GM19025 (cell line): Measurements from ENCODE around the gene TEP1.
A peak's percentile ranks its signal among the peaks of the same experiment; 100 is the strongest.
"Not testable (repeated sequence)": the region's sequence is repeated elsewhere in the genome, so short reads cannot be mapped to it uniquely, and the experiment has no call there.

Experiments used
- ATAC-seq: cut with Tn5 transposase; IDR thresholded peaks from one replicate; pipeline ENCODE4 v1.9.1; 2021; ENCODE audit warnings: mild to moderate bottlenecking, low read depth, moderate library complexity; ENCODE audit not compliant: unreplicated experiment

TEP1 gene

DNA sequence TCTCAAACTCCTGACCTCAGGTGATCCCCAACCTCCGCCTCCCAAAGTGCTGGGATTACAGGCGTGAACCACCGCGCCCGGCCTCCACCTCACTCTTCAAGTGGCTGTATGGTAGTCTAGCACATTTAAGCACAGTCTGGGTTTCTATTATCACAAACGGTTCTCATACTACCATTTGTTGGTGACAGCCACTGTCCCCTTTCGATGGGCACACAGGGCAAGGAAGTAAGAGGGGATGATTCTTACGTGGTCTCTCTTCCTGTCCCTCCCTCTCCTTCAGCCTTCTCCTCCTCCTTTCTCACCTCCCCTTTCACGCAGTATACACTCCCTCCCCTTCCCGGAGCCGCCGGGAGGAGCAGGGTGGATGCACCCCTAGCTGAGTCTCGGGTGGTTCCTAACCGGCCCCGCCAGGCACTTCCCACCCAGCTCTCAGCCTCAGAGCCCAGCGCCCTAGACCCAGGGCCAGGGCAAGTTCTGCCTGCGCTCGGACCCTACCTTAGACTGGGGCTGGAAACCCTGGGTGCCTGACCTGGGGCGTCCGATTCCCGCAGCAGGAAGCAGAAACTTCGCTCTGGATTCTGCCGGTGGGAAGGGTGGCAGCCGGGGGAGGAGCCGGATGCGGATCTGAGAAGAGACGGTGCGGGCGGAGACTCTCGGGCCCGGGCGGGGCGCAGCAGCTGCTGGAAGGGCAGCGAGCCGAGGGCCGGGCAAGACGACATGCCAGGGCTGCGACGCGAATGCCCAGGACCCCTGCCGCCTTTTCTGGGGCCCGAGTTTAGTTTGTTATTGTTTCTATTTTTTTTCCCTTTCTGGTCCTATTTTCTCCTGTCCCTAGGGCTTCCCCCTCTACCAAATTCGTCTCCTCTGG lies at the start of gene TEP1:
TSS of gene TEP1 (minus strand) at position 626 of the 868 bp plus-strand sequence. CDS start 5,062 bp downstream, outside the sequence.
- ATAC-seq, result peak; percentile 65

DNA sequence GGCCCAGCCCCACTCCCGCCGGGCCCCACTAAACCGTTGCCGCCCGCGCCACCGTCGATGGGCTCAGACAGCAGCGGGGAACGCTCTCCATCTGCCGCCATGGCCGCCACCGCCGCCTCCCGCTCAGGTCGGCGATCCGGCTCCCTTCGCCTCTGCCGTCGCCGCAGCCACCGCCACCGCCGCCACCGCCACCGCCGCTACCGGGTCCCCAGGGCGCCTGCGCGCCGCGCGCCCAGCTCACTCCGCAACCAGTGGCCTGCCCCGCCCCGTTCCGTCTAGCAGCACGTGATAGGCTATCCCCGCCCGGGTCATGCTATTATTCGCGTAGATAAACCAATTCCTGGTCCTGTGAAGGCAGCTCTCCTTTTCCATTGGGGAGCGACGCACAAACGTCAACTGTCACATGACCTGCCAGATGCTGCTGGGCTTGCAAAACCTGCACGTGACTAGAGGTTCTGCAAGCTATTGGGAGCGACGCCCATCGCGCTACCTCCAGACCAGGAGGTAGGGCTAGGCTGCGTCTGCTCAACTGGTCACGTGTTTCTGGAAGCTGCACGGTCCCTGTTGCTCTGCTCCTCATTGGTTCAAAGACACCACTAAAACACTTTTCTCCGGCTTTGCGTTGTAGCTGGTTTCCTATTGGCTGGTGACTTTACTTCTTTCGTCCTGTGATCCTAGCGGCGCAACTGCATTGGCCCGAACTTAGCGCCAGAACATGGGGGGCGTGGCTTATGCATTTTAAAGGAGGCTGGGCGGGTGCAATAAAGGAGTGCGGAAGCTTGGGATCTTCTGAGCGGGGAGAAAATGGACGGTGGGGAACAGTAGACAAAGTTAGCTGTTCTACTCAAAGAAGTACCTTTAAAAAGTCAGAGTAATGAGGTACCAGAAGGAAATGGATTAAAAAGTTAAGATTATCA lies 48.2 kb upstream of the TEP1 start, which contains the start of gene PIP4P1:
TSS of gene PIP4P1 (minus strand) at position 210 of the 917 bp plus-strand sequence. CDS start at position 101, 109 bp downstream.
- ATAC-seq, result peak; percentile 95

DNA sequence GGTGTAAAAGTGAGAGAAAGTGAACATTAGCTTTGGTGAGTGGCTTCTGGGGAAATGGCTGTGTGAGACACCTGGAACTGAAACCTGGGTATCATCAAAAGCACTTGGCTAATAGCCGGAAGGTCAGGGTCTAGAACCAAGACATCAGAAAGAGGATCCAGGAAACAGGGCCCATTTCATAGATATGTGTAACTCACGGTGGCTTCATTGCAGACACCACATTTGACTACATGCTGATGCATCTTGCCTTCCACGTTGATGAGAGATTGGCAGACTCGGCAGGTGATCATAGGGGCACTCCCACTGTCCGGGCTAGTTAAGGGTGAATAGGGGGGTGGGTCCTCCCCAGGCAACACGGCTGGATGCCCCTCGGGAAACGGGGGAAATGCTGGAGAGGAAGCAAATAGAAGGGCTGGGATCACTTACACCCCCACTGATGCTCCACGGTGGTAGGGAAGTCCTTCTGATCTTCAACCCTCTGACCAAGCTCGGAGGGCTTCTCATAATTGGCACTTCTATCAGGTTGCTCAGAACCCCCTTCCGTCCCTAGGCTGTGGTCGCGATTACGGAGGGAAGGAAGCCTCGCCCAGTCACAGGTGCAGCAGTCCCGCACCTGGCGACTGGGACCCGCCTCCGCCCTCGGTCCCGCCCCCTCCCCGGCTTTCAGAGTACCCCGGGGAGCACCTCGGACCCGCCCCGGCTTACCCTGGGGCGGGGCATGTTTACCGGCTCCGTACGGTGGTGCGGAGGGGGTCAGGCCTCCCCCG lies 47.3 kb upstream of the TEP1 start:
- ATAC-seq, result no peak

DNA sequence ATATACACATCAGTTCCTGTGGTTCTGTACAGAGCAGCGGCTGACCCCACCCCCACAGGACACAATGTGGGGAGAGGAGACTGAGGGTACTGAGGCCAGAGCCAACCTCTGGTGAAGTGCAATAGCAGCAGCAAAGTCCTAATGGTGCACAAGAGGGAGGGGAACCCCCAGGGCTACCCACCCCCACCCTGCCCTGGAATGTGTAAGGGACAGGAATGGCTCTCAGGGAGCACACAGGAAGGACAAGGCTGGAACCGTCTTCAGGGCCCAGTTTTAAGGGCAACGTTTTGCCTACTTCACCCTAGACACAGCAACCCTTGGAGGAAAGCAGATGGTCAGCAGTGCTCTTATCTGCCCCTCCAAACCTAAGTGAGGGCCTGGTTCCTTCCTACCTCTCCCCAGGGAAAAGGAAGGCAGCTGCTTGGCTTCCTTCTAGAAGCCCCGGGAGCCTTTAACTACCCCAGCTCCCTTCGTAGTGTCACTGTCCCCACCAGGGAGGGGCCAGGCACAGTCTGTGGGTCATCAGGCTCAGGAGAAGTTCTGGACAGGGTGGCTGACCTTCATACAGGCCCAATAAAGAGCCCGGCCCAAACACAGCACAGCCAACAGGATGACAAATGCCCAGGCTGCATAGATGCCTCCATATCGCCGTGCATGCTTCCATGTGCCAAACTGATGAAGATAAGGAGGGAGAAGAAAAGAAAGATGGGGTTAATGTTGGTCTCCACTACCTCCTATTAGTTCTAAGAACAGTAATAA lies 44.9 kb upstream of the TEP1 start:
- ATAC-seq, result no peak

DNA sequence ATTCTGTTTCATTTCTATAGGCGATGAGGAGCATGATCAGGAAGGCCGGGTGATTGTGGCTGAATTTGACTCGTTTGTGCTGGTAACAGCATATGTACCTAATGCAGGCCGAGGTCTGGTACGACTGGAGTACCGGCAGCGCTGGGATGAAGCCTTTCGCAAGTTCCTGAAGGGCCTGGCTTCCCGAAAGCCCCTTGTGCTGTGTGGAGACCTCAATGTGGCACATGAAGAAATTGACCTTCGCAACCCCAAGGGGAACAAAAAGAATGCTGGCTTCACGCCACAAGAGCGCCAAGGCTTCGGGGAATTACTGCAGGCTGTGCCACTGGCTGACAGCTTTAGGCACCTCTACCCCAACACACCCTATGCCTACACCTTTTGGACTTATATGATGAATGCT lies 43.7 kb upstream of the TEP1 start:
- no peak for ATAC-seq

GRCh38 chr14:20455355-20456300 lies 42.3 kb upstream of the TEP1 start:
- peak; percentile 32 for ATAC-seq

DNA sequence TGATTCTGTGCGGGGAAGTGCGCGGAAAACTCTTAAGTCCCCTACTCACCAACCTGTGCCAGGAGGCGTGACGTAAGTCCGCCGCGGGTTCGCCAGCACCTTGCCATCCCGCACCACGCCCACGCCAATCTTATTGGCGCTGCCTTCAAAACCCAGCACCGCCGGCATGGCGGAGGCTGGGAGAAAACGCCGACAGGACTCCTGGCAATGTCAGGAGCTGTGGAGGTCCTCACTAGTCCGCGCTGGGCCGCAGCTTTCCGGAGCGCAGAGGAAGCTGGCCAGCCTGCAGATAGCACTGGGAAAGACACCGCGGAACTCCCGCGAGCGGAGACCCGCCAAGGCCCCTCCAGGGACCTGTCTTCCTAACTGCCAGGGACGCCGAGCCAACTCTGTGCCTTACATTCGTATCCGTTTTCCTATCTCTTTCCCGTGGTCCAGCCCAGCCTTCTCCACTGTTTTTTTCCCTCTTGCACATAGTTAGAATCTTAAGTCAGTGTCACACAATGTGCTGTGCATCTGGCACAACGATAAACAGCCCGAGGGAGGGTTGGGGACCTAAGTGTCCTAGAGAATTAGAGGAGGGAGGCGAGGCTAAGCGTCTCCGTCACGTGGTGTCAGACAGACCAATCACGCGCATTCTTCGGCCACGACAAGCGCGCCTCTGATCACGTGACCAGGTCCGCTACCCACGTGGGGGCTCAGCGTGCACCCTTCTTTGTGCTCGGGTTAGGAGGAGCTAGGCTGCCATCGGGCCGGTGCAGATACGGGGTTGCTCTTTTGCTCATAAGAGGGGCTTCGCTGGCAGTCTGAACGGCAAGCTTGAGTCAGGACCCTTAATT lies 41.4 kb upstream of the TEP1 start, which contains the start of the genes APEX1 and OSGEP:
TSS of gene APEX1 (plus strand) at position 711 of the 839 bp plus-strand sequence. CDS start 420 bp downstream, outside the sequence.
TSS of gene OSGEP (minus strand) at position 297 of the 839 bp plus-strand sequence. CDS start at position 168, 129 bp downstream.
- peak; percentile 83 for ATAC-seq

GRCh38 chr14:20452831-20453230 lies 39.5 kb upstream of the TEP1 start:
- not testable (repeated sequence) for ATAC-seq

GRCh38 chr14:20446889-20447288 lies 33.6 kb upstream of the TEP1 start:
- no peak for ATAC-seq

GRCh38 chr14:20443650-20444049 lies 30.3 kb upstream of the TEP1 start:
- not testable (repeated sequence) for ATAC-seq

- ATAC-seq, result no peak
These were observed 28.2 kb upstream of the TEP1 start for GRCh38 chr14:20441461-20441860.

DNA sequence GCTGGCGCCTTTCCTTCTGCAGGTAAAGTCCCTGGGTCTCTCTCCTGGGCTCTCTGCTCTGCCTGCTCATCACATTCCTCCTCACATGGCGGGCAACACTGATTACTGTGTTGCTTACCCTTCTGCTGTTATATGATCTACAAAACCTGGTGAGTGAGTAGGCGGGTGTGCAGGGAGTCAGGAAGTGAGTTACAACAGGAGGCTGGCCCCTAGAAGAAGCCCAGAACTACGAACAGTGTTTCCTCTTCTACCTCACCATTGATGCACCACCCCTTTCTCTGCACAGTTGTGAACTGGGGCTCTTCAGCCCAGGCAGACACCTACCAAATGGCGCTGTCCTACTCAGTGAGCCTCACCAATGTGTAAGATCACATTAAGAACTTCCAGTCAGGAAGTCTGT lies 27.6 kb upstream of the TEP1 start:
- ATAC-seq, result no peak

GRCh38 chr14:20440465-20440864 lies 27.2 kb upstream of the TEP1 start:
- no peak for ATAC-seq

DNA sequence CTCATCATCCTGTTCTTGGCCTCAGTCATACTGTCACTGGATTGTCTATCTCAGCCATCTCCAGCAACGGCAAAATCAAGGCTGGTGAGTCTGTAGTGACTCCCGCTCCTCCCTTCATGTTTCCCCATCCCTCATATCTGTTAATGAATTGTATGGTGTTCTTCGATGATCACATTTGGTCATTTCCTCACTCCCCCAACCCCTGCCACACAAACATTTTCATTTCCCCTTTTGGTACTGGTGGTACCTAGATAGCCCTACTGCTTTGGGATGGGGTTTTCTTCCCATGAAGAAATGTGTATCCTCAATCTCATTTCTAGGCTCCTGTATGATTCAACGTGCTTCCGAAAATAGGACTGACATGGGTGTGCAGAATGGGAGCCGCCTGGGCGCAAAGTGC lies 25.4 kb upstream of the TEP1 start:
- ATAC-seq, result no peak

DNA sequence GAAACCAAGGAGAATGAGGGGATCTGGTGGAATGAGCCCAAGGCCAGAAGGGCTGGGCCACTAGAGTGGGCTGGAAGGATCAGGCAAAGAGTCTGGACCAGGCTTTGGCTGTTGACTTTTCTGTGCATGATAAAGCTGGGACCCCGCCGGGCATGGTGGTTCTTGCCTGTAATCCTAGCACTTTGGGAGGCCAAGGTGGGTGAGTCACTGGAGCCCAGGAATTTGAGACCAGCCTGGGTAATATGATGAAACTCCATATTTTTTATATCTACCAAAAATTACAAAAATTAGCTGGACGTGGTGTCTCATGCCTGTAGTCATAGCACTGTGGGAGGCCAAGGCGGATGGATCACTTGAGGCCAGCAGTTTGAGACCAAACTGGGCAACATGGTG lies 23.1 kb upstream of the TEP1 start:
- ATAC-seq, result no peak

GRCh38 chr14:20435582-20436362 lies 22.5 kb upstream of the TEP1 start, which contains the start of gene KLHL33:
Gene KLHL33, minus strand, starts transcription at chr14:20436166. Its CDS starts 355 bp downstream, at chr14:20435811.
- no peak for ATAC-seq
